HCT116 (cell line): ENCODE results near the gene BTBD6. TPM values are rescaled to one million over a fixed set of nuclear protein-coding genes. Genes with fewer than 3 reads are reported as not detected.

ENCODE experiments used
- ATAC-seq: fragments of 200-7000 bp; cut with Tn5 transposase; 2 replicates; pipeline ENCODE4 v1.9.1; 2020; ENCODE audit warnings: mild to moderate bottlenecking, moderate library complexity
- BruUV-seq: library from RNA; stranded (reverse); fragments of 400-500 nt; replicated peaks from 2 replicates; lab custom pipeline; 2021; lab: Mats Ljungman, UMichigan
- CTCF ChIA-PET: fragments of 300-600 bp; sonication (Branson Sonifier 250); formaldehyde crosslinking; loops from one replicate; lab custom pipeline; 2021; ENCODE audit warnings: antibody characterized with exemption; lab: Charles Lee
- POLR2A ChIA-PET: fragments of 300-600, 350-600 bp; sonication (Branson Sonifier 250); formaldehyde crosslinking; loops from one replicate; lab custom pipeline; 2021; ENCODE audit warnings: antibody characterized with exemption; lab: Charles Lee
- RAD21 ChIA-PET, 2 experiments: fragments of 300-600 bp; sonication (Branson Sonifier 250); formaldehyde crosslinking; loops; one replicate each; lab custom pipeline; 2023; ENCODE audit warnings: low total read pairs in 2 of 2; ENCODE audit not compliant: uncharacterized antibody in 2 of 2, unreplicated experiment in 2 of 2, low non-redundant PET in 1 of 2; lab: Charles Lee
- DNase-seq: peaks from one replicate; pipeline ENCODE4 v3.0.0-alpha.2; 2010; ENCODE audit warnings: low read depth, low spot score
- H2AFZ ChIP-seq: fragments of 200-600 bp; shearing (Covaris generic), sonication (generic); 2 replicates; pipeline ENCODE4 v1.6.1; 2017; ENCODE audit warnings: low read depth, mixed run types, mixed read lengths, antibody characterized with exemption, low read length; ENCODE audit not compliant: poor library complexity, severe bottlenecking
- H3K27ac ChIP-seq: 2 replicates; pipeline ENCODE4 v1.5.1; 2012; ENCODE audit warnings: low read depth, low read length
- H3K27me3 ChIP-seq: fragments of 200-600 bp; sonication (generic); 2 replicates; pipeline ENCODE4 v1.6.1; 2016; ENCODE audit warnings: mixed run types, low read length, mixed read lengths; ENCODE audit not compliant: insufficient read depth
- H3K36me3 ChIP-seq, 2 experiments: fragments of 200-500 bp in 1 of 2; fragments of 200-600 bp in 1 of 2; sonication (Bioruptor generic) in 1 of 2; sonication (generic) in 1 of 2; 2 replicates each; pipeline versions ENCODE4 v1.5.1 to v1.6.1; 2014 to 2016; ENCODE audit warnings: low read length in 2 of 2, inconsistent platforms in 1 of 2, mixed read lengths in 1 of 2, mixed run types in 1 of 2; ENCODE audit not compliant: insufficient read depth in 2 of 2, control insufficient read depth in 1 of 2
- H3K4me1 ChIP-seq, 2 experiments: fragments of 200-600 bp in 1 of 2; sonication (generic) in 1 of 2; 2 replicates each; pipeline versions ENCODE4 v1.5.1 to v1.6.1; 2012 to 2017; ENCODE audit warnings: low read length in 2 of 2, inconsistent platforms in 1 of 2, mild to moderate bottlenecking in 1 of 2, mixed read lengths in 1 of 2, mixed run types in 1 of 2, moderate library complexity in 1 of 2; ENCODE audit not compliant: insufficient read depth in 2 of 2, control insufficient read depth in 1 of 2
- H3K4me2 ChIP-seq: fragments of 200-600 bp; sonication (generic); 2 replicates; pipeline ENCODE4 v1.6.1; 2017; ENCODE audit warnings: mixed run types, low read length, mixed read lengths
- H3K4me3 ChIP-seq, 2 experiments: fragments of 200-600 bp in 1 of 2; sonication (generic) in 1 of 2; replicated peaks in 1 of 2; 2 replicates each; pipeline ENCODE4 v1.5.1; 2011 to 2016; ENCODE audit warnings: low read length in 2 of 2, control low read depth in 1 of 2, low read depth in 1 of 2, mild to moderate bottlenecking in 1 of 2, mixed read lengths in 1 of 2, mixed run types in 1 of 2
- H3K79me2 ChIP-seq: fragments of 200-600 bp; sonication (generic); 2 replicates; pipeline ENCODE4 v1.6.1; 2017; ENCODE audit warnings: mild to moderate bottlenecking, mixed run types, low read length, moderate library complexity, mixed read lengths; ENCODE audit not compliant: insufficient read depth
- H3K9ac ChIP-seq: fragments of 200-600 bp; sonication (generic); 2 replicates; pipeline ENCODE4 v1.6.1; 2016; ENCODE audit warnings: low read length, mixed read lengths
- H3K9me2 ChIP-seq: fragments of 200-600 bp; sonication (generic), shearing (Covaris generic); 2 replicates; pipeline ENCODE4 v1.6.1; 2017; ENCODE audit warnings: mixed run types, mild to moderate bottlenecking, moderate library complexity; ENCODE audit not compliant: insufficient read depth
- H3K9me3 ChIP-seq, 2 experiments: fragments of 200-500 bp in 1 of 2; fragments of 200-600 bp in 1 of 2; sonication (Bioruptor generic) in 1 of 2; sonication (generic) in 1 of 2; 2 replicates each; pipeline ENCODE4 v1.6.1; 2014 to 2017; ENCODE audit warnings: low read length in 2 of 2, mixed read lengths in 2 of 2, inconsistent platforms in 1 of 2, low read depth in 1 of 2, mild to moderate bottlenecking in 1 of 2, mixed run types in 1 of 2, moderate library complexity in 1 of 2; ENCODE audit not compliant: control insufficient read depth in 1 of 2, insufficient read depth in 1 of 2
- H4K20me1 ChIP-seq: fragments of 200-600 bp; sonication (generic), shearing (Covaris generic); 2 replicates; pipeline ENCODE4 v1.6.1; 2017; ENCODE audit warnings: mixed run types, mild to moderate bottlenecking, moderate library complexity; ENCODE audit not compliant: insufficient read depth
- ATF3 ChIP-seq: IDR thresholded peaks from 2 replicates; pipeline ENCODE4 v1.6.1; 2012
- CBX3 ChIP-seq: IDR thresholded peaks from 2 replicates; pipeline ENCODE4 v1.6.1; 2012; ENCODE audit warnings: low read depth
- CEBPB ChIP-seq: IDR thresholded peaks from 2 replicates; pipeline ENCODE4 v1.6.1; 2012; ENCODE audit warnings: low read depth
- EGR1 ChIP-seq: IDR thresholded peaks from 2 replicates; pipeline ENCODE4 v1.6.1; 2012; ENCODE audit warnings: low read depth
- EZH2 ChIP-seq: fragments of 200-600 bp; sonication (generic); IDR thresholded peaks from 2 replicates; pipeline ENCODE4 v1.6.1; 2017; ENCODE audit warnings: antibody characterized with exemption, mixed run types
- EZH2phosphoT487 ChIP-seq: fragments of 200-600 bp; IDR thresholded peaks from 2 replicates; pipeline ENCODE4 v1.6.1; 2018; ENCODE audit warnings: antibody characterized with exemption, borderline replicate concordance
- FOSL1 ChIP-seq: IDR thresholded peaks from 2 replicates; pipeline ENCODE4 v1.6.1; 2012; ENCODE audit warnings: low read depth
- JUND ChIP-seq: IDR thresholded peaks from 2 replicates; pipeline ENCODE4 v1.6.1; 2012
- POLR2A ChIP-seq: IDR thresholded peaks from 2 replicates; pipeline ENCODE4 v1.7.0; 2011; ENCODE audit warnings: borderline replicate concordance; ENCODE audit not compliant: insufficient read depth, insufficient read length; ENCODE audit errors: extremely low read depth
- POLR2AphosphoS5 ChIP-seq: IDR thresholded peaks from 2 replicates; pipeline ENCODE4 v1.6.1; 2011; ENCODE audit warnings: mild to moderate bottlenecking, low read depth, low read length, moderate library complexity
- RAD21 ChIP-seq: IDR thresholded peaks from 2 replicates; pipeline ENCODE4 v1.6.1; 2012; ENCODE audit warnings: low read depth, mild to moderate bottlenecking
- REST ChIP-seq: IDR thresholded peaks from 2 replicates; pipeline ENCODE4 v1.6.1; 2012; ENCODE audit warnings: low read depth
- SIN3A ChIP-seq: IDR thresholded peaks from 2 replicates; pipeline ENCODE4 v1.6.1; 2012; ENCODE audit warnings: low read depth
- SRF ChIP-seq: IDR thresholded peaks from 2 replicates; pipeline ENCODE4 v1.6.1; 2012; ENCODE audit warnings: low read depth
- YY1 ChIP-seq: IDR thresholded peaks from 2 replicates; pipeline ENCODE4 v1.6.1; 2011; ENCODE audit warnings: low read length, low read depth, moderate library complexity, mild to moderate bottlenecking; ENCODE audit not compliant: insufficient replicate concordance; ENCODE audit errors: extremely low read depth
- ZBTB33 ChIP-seq: IDR thresholded peaks from 2 replicates; pipeline ENCODE4 v1.6.1; 2011; ENCODE audit warnings: mild to moderate bottlenecking, low read length, moderate library complexity; ENCODE audit not compliant: insufficient replicate concordance; ENCODE audit errors: extremely low read depth
- ZFX ChIP-seq: fragments of 450-650 bp; IDR thresholded peaks from 2 replicates; pipeline ENCODE4 v1.6.1; 2017
- ZNF274 ChIP-seq: fragments of 200-500 bp; sonication (Bioruptor generic); IDR thresholded peaks from 2 replicates; pipeline ENCODE4 v1.6.1; 2014; ENCODE audit warnings: mild to moderate bottlenecking, low read depth, low read length, inconsistent platforms
- intact Hi-C: fragments of 100-400 bp; cut with micrococcal nuclease; formaldehyde crosslinking; loops from 2 replicates; pipeline ENCODE4 v1.10.0; 2022
- total RNA-seq: library from RNA; stranded (reverse); gene quantifications from one replicate; pipeline ENCODE4 v1.2.1, GENCODE V29; 2021; ENCODE audit not compliant: unreplicated experiment

Gene BTBD6
- total RNA-seq, 1 experiment from 2014 or later: 35.9 TPM

GRCh38 chr14:105240811-105241576 lies 7.3 kb upstream of the BTBD6 start (continued):
- no peak for TF ChIP-seq ZBTB33
- no peak for TF ChIP-seq POLR2A
- TF ChIP-seq EZH2: no peak
- TF ChIP-seq EZH2phosphoT487: no peak
- TF ChIP-seq RAD21: no peak
- no peak for TF ChIP-seq SRF
- TF ChIP-seq FOSL1: no peak
- no peak for TF ChIP-seq ZNF274
- TF ChIP-seq ZFX: no peak
- no peak for TF ChIP-seq SIN3A

GRCh38 chr14:105241641-105242040 lies 6.7 kb upstream of the BTBD6 start:
- no peak overlapping the region for H3K4me3 ChIP-seq
- DNase-seq (no peak), ATAC-seq (no peak)
- ChIA-PET POLR2A (no interaction called here), RAD21 (no interaction called here), CTCF (no interaction called here)
- no peaks in the 10 kb centered on the region for H3K36me3 ChIP-seq
- H3K27ac ChIP-seq: no peak overlapping the region
- H3K9me2 ChIP-seq: no peaks in the 10 kb centered on the region
- H3K4me2 ChIP-seq: no peak overlapping the region
- H3K4me1 ChIP-seq: no peaks in the 10 kb centered on the region
- no peaks in the 10 kb centered on the region for H4K20me1 ChIP-seq
- H3K27me3 ChIP-seq: no peaks in the 10 kb centered on the region
- BruUV-seq: no TSS peak
- H3K79me2 ChIP-seq: peaks cover 53% of the 10 kb centered on the region
- H3K9ac ChIP-seq: no peak overlapping the region
- intact Hi-C loops: no loop called here
- no peaks in the 10 kb centered on the region for H3K9me3 ChIP-seq
- H2AFZ ChIP-seq: no peak overlapping the region
- TF ChIP-seq EZH2phosphoT487 (no peak), CEBPB (no peak), YY1 (no peak), ZBTB33 (no peak), ATF3 (no peak), SIN3A (no peak), RAD21 (no peak), ZNF274 (no peak), POLR2AphosphoS5 (no peak), REST (no peak), JUND (no peak), FOSL1 (no peak), EZH2 (no peak), EGR1 (no peak), CBX3 (no peak)
